HEK293 (cell line): ENCODE measurements around the gene KYAT1.

ENCODE experiments used
- AEBP2 ChIP-seq: fragments of 450-650 bp; formaldehyde crosslinking; IDR thresholded peaks from 2 replicates; pipeline ENCODE4 v1.5.1; 2016; ENCODE audit warnings: missing biosample characterization, missing genetic modification characterization, borderline replicate concordance
- KLF16 ChIP-seq: fragments of 450-650 bp; formaldehyde crosslinking; IDR thresholded peaks from 2 replicates; pipeline ENCODE4 v1.5.1; 2017; ENCODE audit warnings: missing biosample characterization, missing genetic modification characterization
- KLF17 ChIP-seq: fragments of 450-650 bp; formaldehyde crosslinking; IDR thresholded peaks from 2 replicates; pipeline ENCODE4 v1.5.1; 2016; ENCODE audit warnings: missing biosample characterization, missing genetic modification characterization
- KLF8 ChIP-seq: fragments of 450-650 bp; formaldehyde crosslinking; IDR thresholded peaks from 2 replicates; pipeline ENCODE4 v1.5.1; 2016; ENCODE audit warnings: missing biosample characterization, missing genetic modification characterization
- PATZ1 ChIP-seq: fragments of 450-650 bp; formaldehyde crosslinking; IDR thresholded peaks from 2 replicates; pipeline ENCODE4 v1.5.1; 2016; ENCODE audit warnings: missing biosample characterization, missing genetic modification characterization
- PRDM1 ChIP-seq: fragments of 450-650 bp; formaldehyde crosslinking; IDR thresholded peaks from 2 replicates; pipeline ENCODE4; 2016; ENCODE audit warnings: missing biosample characterization, missing genetic modification characterization
- SP3 ChIP-seq: fragments of 450-650 bp; formaldehyde crosslinking; IDR thresholded peaks from 2 replicates; pipeline ENCODE4 v1.5.1; 2016; ENCODE audit warnings: missing biosample characterization, missing genetic modification characterization
- SP7 ChIP-seq: fragments of 450-650 bp; formaldehyde crosslinking; IDR thresholded peaks from 2 replicates; pipeline ENCODE4 v1.5.1; 2016; ENCODE audit warnings: missing biosample characterization, missing genetic modification characterization
- ZBTB10 ChIP-seq: fragments of 450-650 bp; formaldehyde crosslinking; IDR thresholded peaks from 2 replicates; pipeline ENCODE4 v1.5.1; 2016; ENCODE audit warnings: missing biosample characterization, missing genetic modification characterization
- ZBTB11 ChIP-seq: fragments of 450-650 bp; formaldehyde crosslinking; conservative IDR thresholded peaks from 2 replicates; pipeline ENCODE4 v1.5.1; 2016; ENCODE audit warnings: low read depth, missing biosample characterization, missing genetic modification characterization
- ZBTB6 ChIP-seq: fragments of 450-650 bp; formaldehyde crosslinking; IDR thresholded peaks from 2 replicates; pipeline ENCODE4 v1.5.1; 2017; ENCODE audit warnings: missing biosample characterization, missing genetic modification characterization
- ZEB2 ChIP-seq: fragments of 450-650 bp; formaldehyde crosslinking; IDR thresholded peaks from 2 replicates; pipeline ENCODE4 v1.5.1; 2016; ENCODE audit warnings: missing biosample characterization, missing genetic modification characterization
- ZIC2 ChIP-seq: fragments of 450-650 bp; formaldehyde crosslinking; IDR thresholded peaks from 2 replicates; pipeline ENCODE4 v1.5.1; 2016; ENCODE audit warnings: missing biosample characterization, missing genetic modification characterization
- ZNF140 ChIP-seq: fragments of 450-650 bp; formaldehyde crosslinking; IDR thresholded peaks from 2 replicates; pipeline ENCODE4 v1.5.1; 2016; ENCODE audit warnings: missing biosample characterization, missing genetic modification characterization
- ZNF174 ChIP-seq: fragments of 450-650 bp; formaldehyde crosslinking; IDR thresholded peaks from 2 replicates; pipeline ENCODE4 v1.5.0; 2017; ENCODE audit warnings: missing biosample characterization, mild to moderate bottlenecking, missing genetic modification characterization
- ZNF2 ChIP-seq: fragments of 450-650 bp; formaldehyde crosslinking; IDR thresholded peaks from 2 replicates; pipeline ENCODE4 v1.5.1; 2016; ENCODE audit warnings: missing biosample characterization, missing genetic modification characterization
- ZNF223 ChIP-seq: fragments of 450-650 bp; formaldehyde crosslinking; IDR thresholded peaks from 2 replicates; pipeline ENCODE4 v1.5.1; 2016; ENCODE audit warnings: missing biosample characterization, missing genetic modification characterization
- ZNF561 ChIP-seq: fragments of 450-650 bp; IDR thresholded peaks from 2 replicates; pipeline ENCODE4 v1.5.1; 2018; ENCODE audit warnings: missing biosample characterization, missing genetic modification characterization, borderline replicate concordance
- ZNF600 ChIP-seq: fragments of 450-650 bp; formaldehyde crosslinking; IDR thresholded peaks from 2 replicates; pipeline ENCODE4 v1.5.1; 2016; ENCODE audit warnings: missing biosample characterization, missing genetic modification characterization
- ZNF610 ChIP-seq: fragments of 450-650 bp; formaldehyde crosslinking; IDR thresholded peaks from 2 replicates; pipeline ENCODE4 v1.5.1; 2016; ENCODE audit warnings: missing biosample characterization, missing genetic modification characterization, borderline replicate concordance
- ZNF624 ChIP-seq: fragments of 450-650 bp; formaldehyde crosslinking; IDR thresholded peaks from 2 replicates; pipeline ENCODE4 v1.5.1; 2017; ENCODE audit warnings: missing biosample characterization, missing genetic modification characterization
- ZNF654 ChIP-seq: fragments of 450-650 bp; formaldehyde crosslinking; IDR thresholded peaks from 2 replicates; pipeline ENCODE4 v1.5.1; 2016; ENCODE audit warnings: low read depth, missing biosample characterization, missing genetic modification characterization
- ZNF660 ChIP-seq: fragments of 450-650 bp; IDR thresholded peaks from 2 replicates; pipeline ENCODE4 v1.5.1; 2018; ENCODE audit warnings: missing biosample characterization, mild to moderate bottlenecking, missing genetic modification characterization
- ZNF692 ChIP-seq: fragments of 450-650 bp; formaldehyde crosslinking; IDR thresholded peaks from 2 replicates; pipeline ENCODE4 v1.5.1; 2016; ENCODE audit warnings: missing biosample characterization, missing genetic modification characterization
- ZNF791 ChIP-seq: fragments of 450-650 bp; formaldehyde crosslinking; IDR thresholded peaks from 2 replicates; pipeline ENCODE4 v1.5.1; 2016; ENCODE audit warnings: missing biosample characterization, missing genetic modification characterization
- ZSCAN16 ChIP-seq: fragments of 450-650 bp; formaldehyde crosslinking; IDR thresholded peaks from 2 replicates; pipeline ENCODE4 v1.5.1; 2016; ENCODE audit warnings: missing biosample characterization, missing genetic modification characterization

Gene KYAT1

GRCh38 chr9:128818099-128818838 is 63.5 kb downstream of the KYAT1 start, which contains the start of gene ENDOG (continued):
- peak; percentile 46 for TF ChIP-seq SP7
- TF ChIP-seq ZNF600 (tag by site-specific recombination) = peak; percentile 31; the same call in 1 of the 2 replicates
- no peak for TF ChIP-seq ZNF223 (tag by site-specific recombination)
- peak; percentile 100 for TF ChIP-seq ZNF692 (tag by site-specific recombination)
- no peak for TF ChIP-seq ZNF174
- peak; percentile 73; the same call in 1 of the 2 replicates for TF ChIP-seq PRDM1 (tag by site-specific recombination)
- TF ChIP-seq ZBTB10 (tag by site-specific recombination) = 0 out of 2 replicates have a peak, but pooled peaks have one; percentile 16
- peak; percentile 50 for TF ChIP-seq KLF17 (tag by site-specific recombination)
- peak; percentile 59 for TF ChIP-seq ZIC2 (tag by site-specific recombination)
- TF ChIP-seq KLF8 (tag by site-specific recombination) = peak; percentile 88
- 0 out of 2 replicates have a peak, but pooled peaks have one; percentile 18 for TF ChIP-seq ZBTB11 (tag by site-specific recombination)
- peak; percentile 98 for TF ChIP-seq ZNF561 (tag by site-specific recombination)
- TF ChIP-seq ZEB2 = peak; percentile 39; the same call in 1 of the 2 replicates
- peak; percentile 61; the same call in 1 of the 2 replicates for TF ChIP-seq ZNF610 (tag by site-specific recombination)
- no peak for TF ChIP-seq ZSCAN16 (tag by site-specific recombination)
- peak; percentile 66 for TF ChIP-seq KLF16 (tag by site-specific recombination)
- TF ChIP-seq ZNF791 = no peak
- TF ChIP-seq ZNF624 = no peak
- no peak for TF ChIP-seq ZBTB6 (tag by site-specific recombination)
- no peak for TF ChIP-seq ZNF140 (tag by site-specific recombination)
- TF ChIP-seq PATZ1 = peak; percentile 39; the same call in 1 of the 2 replicates
- TF ChIP-seq SP3 (tag by site-specific recombination) = peak; percentile 78
- no peak for TF ChIP-seq AEBP2 (tag by site-specific recombination)
- TF ChIP-seq ZNF654 (tag by site-specific recombination) = no peak
- no peak for TF ChIP-seq ZNF2 (tag by site-specific recombination)
- peak; percentile 60; the same call in 1 of the 2 replicates for TF ChIP-seq ZNF660 (tag by site-specific recombination)
